Mesodermal cell (in vitro differentiated cells): ENCODE data around the gene SLC8A1.

Experiments
- H3K27ac ChIP-seq: 2 replicates; pipeline ENCODE4 v1.7.0; 2013; ENCODE audit warnings: mild to moderate bottlenecking, low read depth, low read length, moderate library complexity; ENCODE audit not compliant: severe bottlenecking
- H3K36me3 ChIP-seq: 2 replicates; pipeline ENCODE4 v1.7.1; 2013; ENCODE audit warnings: mild to moderate bottlenecking, low read length, moderate library complexity; ENCODE audit not compliant: control insufficient read depth, insufficient read depth
- H3K4me1 ChIP-seq: one replicate; pipeline ENCODE4 v1.7.1; 2013; ENCODE audit warnings: mild to moderate bottlenecking, low read length; ENCODE audit not compliant: insufficient read depth, control insufficient read depth, poor library complexity, severe bottlenecking
- H3K4me3 ChIP-seq: 2 replicates; pipeline ENCODE4 v1.7.0; 2013; ENCODE audit warnings: low read length, control low read depth, mild to moderate bottlenecking; ENCODE audit not compliant: insufficient read depth, poor library complexity, severe bottlenecking; ENCODE audit errors: extremely low read depth
- H3K9me3 ChIP-seq: 2 replicates; pipeline ENCODE4 v1.7.1; 2013; ENCODE audit warnings: mild to moderate bottlenecking, low read length, moderate library complexity; ENCODE audit not compliant: control insufficient read depth
- WGBS, 2 experiments: methylation state at CpG; one replicate each; pipeline ENCODE4 v1.1.5; 2013; ENCODE audit warnings: missing lambda C conversion rate in 2 of 2; ENCODE audit not compliant: insufficient coverage in 2 of 2; 5-methylcytosine and 5-hydroxymethylcytosine counted together

The SLC8A1 gene

GRCh38 chr2:40138314-40138713 lies 313.6 kb downstream of the SLC8A1 start:
- H3K27ac ChIP-seq, result no peak overlapping the region
- no peaks in the 10 kb centered on the region for H3K9me3 ChIP-seq
- no peaks in the 10 kb centered on the region for H3K36me3 ChIP-seq
- WGBS, 2 experiments, result no CpG with 5 or more reads among the region's 1 CpG
- H3K4me3 ChIP-seq, result no peak overlapping the region
- H3K4me1 ChIP-seq, result no peaks in the 10 kb centered on the region

GRCh38 chr2:40131081-40131704 lies 320.7 kb downstream of the SLC8A1 start:
- Histone ChIP-seq H3K4me1 (peaks cover 3% of the 10 kb centered on the region), H3K9me3 (no peaks in the 10 kb centered on the region), H3K36me3 (no peaks in the 10 kb centered on the region), H3K4me3 (no peak overlapping the region), H3K27ac (peak overlapping the region; percentile 74)
- 80% methylated on average over 1 of the region's 3 CpGs; no CpG with 5 or more reads in 1 of the 2 experiments for WGBS, 2 experiments

GRCh38 chr2:40130251-40130994 lies 321.5 kb downstream of the SLC8A1 start:
- Histone ChIP-seq H3K36me3 (no peaks in the 10 kb centered on the region), H3K4me3 (no peak overlapping the region), H3K27ac (peak overlapping the region; percentile 74), H3K4me1 (peaks cover 3% of the 10 kb centered on the region), H3K9me3 (no peaks in the 10 kb centered on the region)
- WGBS, 2 experiments, result 65 to 79% methylated on average over 2 to 3 of the region's 4 CpGs

- Histone ChIP-seq H3K9me3 (no peaks in the 10 kb centered on the region), H3K36me3 (no peaks in the 10 kb centered on the region), H3K27ac (peak overlapping the region; percentile 74), H3K4me3 (no peak overlapping the region), H3K4me1 (peaks cover 3% of the 10 kb centered on the region)
- whole genome bisulfite sequencing, 2 experiments, result no CpG with 5 or more reads among the region's 1 CpG
Measured at GRCh38 chr2:40129725-40130124, 322.2 kb downstream of the SLC8A1 start.

GRCh38 chr2:40128796-40129195 lies 323.1 kb downstream of the SLC8A1 start:
- 70 to 90% methylated on average over 1 of the region's 1 CpG for WGBS, 2 experiments
- Histone ChIP-seq H3K4me1 (peaks cover 3% of the 10 kb centered on the region), H3K27ac (no peak overlapping the region), H3K36me3 (no peaks in the 10 kb centered on the region), H3K9me3 (no peaks in the 10 kb centered on the region), H3K4me3 (no peak overlapping the region)

GRCh38 chr2:40127890-40128557 lies 323.9 kb downstream of the SLC8A1 start:
- WGBS, 2 experiments, result 88 to 100% methylated on average over 1 of the region's 5 CpGs
- Histone ChIP-seq H3K27ac (no peak overlapping the region), H3K4me3 (no peak overlapping the region)

GRCh38 chr2:40127146-40127545 lies 324.7 kb downstream of the SLC8A1 start:
- Histone ChIP-seq H3K36me3 (no peaks in the 10 kb centered on the region), H3K9me3 (no peaks in the 10 kb centered on the region), H3K4me3 (no peak overlapping the region), H3K27ac (no peak overlapping the region), H3K4me1 (peaks cover 3% of the 10 kb centered on the region)
- 89% methylated on average over 3 of the region's 3 CpGs; no CpG with 5 or more reads in 1 of the 2 experiments for WGBS, 2 experiments

More at GRCh38 chr2:40127890-40128557, 323.9 kb downstream of the SLC8A1 start:
- Histone ChIP-seq H3K9me3 (no peaks in the 10 kb centered on the region), H3K36me3 (no peaks in the 10 kb centered on the region), H3K4me1 (peaks cover 3% of the 10 kb centered on the region)

GRCh38 chr2:40126006-40126405 lies 325.9 kb downstream of the SLC8A1 start:
- 90% methylated on average over 2 of the region's 3 CpGs; no CpG with 5 or more reads in 1 of the 2 experiments for WGBS, 2 experiments
- H3K27ac ChIP-seq, result no peak overlapping the region
- H3K9me3 ChIP-seq, result no peaks in the 10 kb centered on the region
- H3K4me1 ChIP-seq, result peaks cover 3% of the 10 kb centered on the region
- no peaks in the 10 kb centered on the region for H3K36me3 ChIP-seq
- no peak overlapping the region for H3K4me3 ChIP-seq

- no peaks in the 10 kb centered on the region for H3K4me1 ChIP-seq
- 84 to 100% methylated on average over 2 of the region's 3 CpGs for WGBS, 2 experiments
- H3K36me3 ChIP-seq, result no peaks in the 10 kb centered on the region
- H3K4me3 ChIP-seq, result no peak overlapping the region
- no peak overlapping the region for H3K27ac ChIP-seq
- no peaks in the 10 kb centered on the region for H3K9me3 ChIP-seq
Measured at GRCh38 chr2:40123746-40124145, 328.1 kb downstream of the SLC8A1 start.

GRCh38 chr2:40123326-40123725 lies 328.6 kb downstream of the SLC8A1 start:
- no peak overlapping the region for H3K27ac ChIP-seq
- no peaks in the 10 kb centered on the region for H3K36me3 ChIP-seq
- H3K9me3 ChIP-seq, result no peaks in the 10 kb centered on the region
- H3K4me3 ChIP-seq, result no peak overlapping the region
- H3K4me1 ChIP-seq, result no peaks in the 10 kb centered on the region
- no CpG with 5 or more reads among the region's 1 CpG for WGBS, 2 experiments
